Spleen (tissue), 11 donors: Measurements from ENCODE around the gene FES. TPM values are rescaled to one million over a fixed set of nuclear protein-coding genes. Genes with fewer than 3 reads are reported as not detected.

Source experiments
- DNase-seq: peaks from one replicate; pipeline ENCODE4 v3.0.0-alpha.2; 2020
- H3K27ac ChIP-seq, 8 donors: fragments of 200-600 bp; sonication (generic) in 7 of 8; 1 replicate in 4 of 8; 2 replicates in 4 of 8; pipeline versions ENCODE4 v1.5.0 to v1.8.0; 2016 to 2021; ENCODE audit warnings: inconsistent platforms in 4 of 8, mild to moderate bottlenecking in 4 of 8, moderate library complexity in 1 of 8
- H3K27me3 ChIP-seq, 7 donors: fragments of 200-600 bp; sonication (generic) in 6 of 7; replicated peaks in 1 of 7; 1 replicate in 4 of 7; 2 replicates in 3 of 7; pipeline versions ENCODE4 v1.5.0 to v1.8.0; 2016 to 2021; ENCODE audit warnings: inconsistent platforms in 3 of 7, mild to moderate bottlenecking in 1 of 7
- H3K36me3 ChIP-seq, 6 donors: fragments of 200-600 bp; sonication (generic) in 5 of 6; 1 replicate in 4 of 6; 2 replicates in 2 of 6; pipeline versions ENCODE4 v1.5.0 to v1.8.0; 2016 to 2021; ENCODE audit warnings: inconsistent platforms in 2 of 6
- H3K4me1 ChIP-seq, 6 donors: fragments of 200-600 bp; sonication (generic) in 5 of 6; 1 replicate in 3 of 6; 2 replicates in 3 of 6; pipeline versions ENCODE4 v1.5.0 to v1.8.0; 2016 to 2021; ENCODE audit warnings: inconsistent platforms in 3 of 6
- H3K4me3 ChIP-seq, 8 donors: fragments of 200-600 bp; sonication (generic) in 7 of 8; 1 replicate in 4 of 8; 2 replicates in 4 of 8; pipeline versions ENCODE4 v1.5.0 to v1.8.0; 2016 to 2021; ENCODE audit warnings: inconsistent platforms in 4 of 8, mild to moderate bottlenecking in 4 of 8, moderate library complexity in 2 of 8
- H3K9me3 ChIP-seq, 8 donors: fragments of 200-600 bp; sonication (generic) in 7 of 8; 1 replicate in 4 of 8; 2 replicates in 4 of 8; pipeline versions ENCODE4 v1.5.0 to v1.8.0; 2016 to 2021; ENCODE audit warnings: inconsistent platforms in 4 of 8
- POLR2A ChIP-seq, 3 donors: fragments of 450-650 bp; IDR thresholded peaks; one replicate each; pipeline ENCODE4 v1.5.1; 2017; ENCODE audit warnings: antibody characterized with exemption in 3 of 3, mild to moderate bottlenecking in 1 of 3
- POLR2AphosphoS5 ChIP-seq, 3 donors: sonication (generic); formaldehyde crosslinking; IDR thresholded peaks; one replicate each; pipeline ENCODE4 v1.5.1; 2017; ENCODE audit warnings: antibody characterized with exemption in 3 of 3
- WGBS, 5 donors: extraction: QIAGEN DNeasy Blood & Tissue Kit in 3 of 5; methylation state at CpG; one replicate each; pipeline versions ENCODE4 v1.1.5 to v1.1.7; 2013 to 2018; 5-methylcytosine and 5-hydroxymethylcytosine counted together
- intact Hi-C: fragments of 100-400 bp; cut with DNase I; formaldehyde crosslinking; loops from one replicate; pipeline ENCODE4 v1.15.0; 2023; ENCODE audit warnings: low total_unique reads
- polyA plus RNA-seq, 3 donors: library from polyadenylated mRNA; stranded (reverse); fragments of 200-250 nt; gene quantifications; one replicate each; pipeline ENCODE4 v1.2.1, GENCODE V29; 2013
- total RNA-seq, 7 donors: library from RNA; depleted of rRNA in 3 of 7; stranded (reverse); fragments of >200 nt in 3 of 7; fragmentation: NEBNext Ultra II Directional in 4 of 7; extraction: Animal tissue kit (Norgen Biotek cat#: 25700) in 4 of 7; gene quantifications; one replicate each; pipeline versions ENCODE4 v1.1.0 to v1.2.1, GENCODE V29; 2016 to 2021
- TF ChIP-seq, protein P1 (sequence below), 11 experiments: fragments of 200-600 bp in 7 of 11; fragments of 450-650 bp in 4 of 11; sonication (generic) in 4 of 11; IDR thresholded peaks in 8 of 11; conservative IDR thresholded peaks in 3 of 11; 1 replicate in 7 of 11; 2 replicates in 4 of 11; pipeline versions ENCODE4 v1.4.0 to v1.8.0; 2016 to 2021; ENCODE audit warnings: antibody characterized with exemption in 11 of 11, inconsistent platforms in 4 of 11, mild to moderate bottlenecking in 1 of 11
- donor health status: healthy with polysubstance abuse.
- donor health status: DM: no; HTN: no; CAD: no; lungs with moderate emphysema.
- donor health status: DM: no; HTN: no; CAD: no.
- donor health status: Bipolar disorder and iron deficiency.
- donor health status: healthy.
- donor health status: DM: no; HTN: no; CAD: no.
- donor health status: DM: yes; HTN: yes; CAD: no.

The FES gene
- total and polyA plus RNA-seq, 10 donors, result 39.5 to 369 (median 240) TPM

GRCh38 chr15:90876512-90877170, 7.7 kb upstream of the FES start:
- intact Hi-C loops, result no loop called here
- Histone ChIP-seq H3K9me3 (no peaks in the 10 kb centered on the region), H3K27ac (peak overlapping the region in 1 of 8 donors; percentile 2)

GRCh38 chr15:90877315-90877714, 7.0 kb upstream of the FES start:
- no peak overlapping the region for H3K27ac ChIP-seq
- peak in 2 of 3 donors; percentile 19 to 31 for TF ChIP-seq POLR2AphosphoS5 (IDR thresholded peaks at IDR 0.05)
- TF ChIP-seq, protein P1, sequence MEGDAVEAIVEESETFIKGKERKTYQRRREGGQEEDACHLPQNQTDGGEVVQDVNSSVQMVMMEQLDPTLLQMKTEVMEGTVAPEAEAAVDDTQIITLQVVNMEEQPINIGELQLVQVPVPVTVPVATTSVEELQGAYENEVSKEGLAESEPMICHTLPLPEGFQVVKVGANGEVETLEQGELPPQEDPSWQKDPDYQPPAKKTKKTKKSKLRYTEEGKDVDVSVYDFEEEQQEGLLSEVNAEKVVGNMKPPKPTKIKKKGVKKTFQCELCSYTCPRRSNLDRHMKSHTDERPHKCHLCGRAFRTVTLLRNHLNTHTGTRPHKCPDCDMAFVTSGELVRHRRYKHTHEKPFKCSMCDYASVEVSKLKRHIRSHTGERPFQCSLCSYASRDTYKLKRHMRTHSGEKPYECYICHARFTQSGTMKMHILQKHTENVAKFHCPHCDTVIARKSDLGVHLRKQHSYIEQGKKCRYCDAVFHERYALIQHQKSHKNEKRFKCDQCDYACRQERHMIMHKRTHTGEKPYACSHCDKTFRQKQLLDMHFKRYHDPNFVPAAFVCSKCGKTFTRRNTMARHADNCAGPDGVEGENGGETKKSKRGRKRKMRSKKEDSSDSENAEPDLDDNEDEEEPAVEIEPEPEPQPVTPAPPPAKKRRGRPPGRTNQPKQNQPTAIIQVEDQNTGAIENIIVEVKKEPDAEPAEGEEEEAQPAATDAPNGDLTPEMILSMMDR (IDR thresholded peaks at IDR 0.05 in 8 of 11, conservative IDR thresholded peaks at IDR 0.05 in 3 of 11), result no peak
- no peak for DNase-seq
- WGBS, 5 donors, result 74 to 96% (median 88%) methylated on average over 13 to 14 of the region's 14 CpGs
- no peaks in the 10 kb centered on the region for H3K9me3 ChIP-seq
- peaks cover 8 to 74% (median 69%) of the 10 kb centered on the region in 6 donors for H3K36me3 ChIP-seq
- no peaks in the 10 kb centered on the region for H3K27me3 ChIP-seq
- H3K4me3 ChIP-seq, result no peak overlapping the region
- peaks cover 9 to 37% (median 28%) of the 10 kb centered on the region in 6 donors for H3K4me1 ChIP-seq
- intact Hi-C loops, result no loop called here

More at GRCh38 chr15:90876512-90877170, 7.7 kb upstream of the FES start:
- H3K4me3 ChIP-seq, result no peak overlapping the region
- TF ChIP-seq, protein P1 (IDR thresholded peaks at IDR 0.05 in 8 of 11, conservative IDR thresholded peaks at IDR 0.05 in 3 of 11), result no peak
- no peak for TF ChIP-seq POLR2A (IDR thresholded peaks at IDR 0.05)
- TF ChIP-seq POLR2AphosphoS5 (IDR thresholded peaks at IDR 0.05), result no peak
- no peaks in the 10 kb centered on the region for H3K27me3 ChIP-seq
- peaks cover 8 to 68% (median 62%) of the 10 kb centered on the region in 6 donors for H3K36me3 ChIP-seq
- 87 to 96% (median 92%) methylated on average over 15 of the region's 15 CpGs for WGBS, 5 donors
- H3K4me1 ChIP-seq, result peaks cover 9 to 38% (median 31%) of the 10 kb centered on the region in 6 donors
- no peak for DNase-seq

DNA sequence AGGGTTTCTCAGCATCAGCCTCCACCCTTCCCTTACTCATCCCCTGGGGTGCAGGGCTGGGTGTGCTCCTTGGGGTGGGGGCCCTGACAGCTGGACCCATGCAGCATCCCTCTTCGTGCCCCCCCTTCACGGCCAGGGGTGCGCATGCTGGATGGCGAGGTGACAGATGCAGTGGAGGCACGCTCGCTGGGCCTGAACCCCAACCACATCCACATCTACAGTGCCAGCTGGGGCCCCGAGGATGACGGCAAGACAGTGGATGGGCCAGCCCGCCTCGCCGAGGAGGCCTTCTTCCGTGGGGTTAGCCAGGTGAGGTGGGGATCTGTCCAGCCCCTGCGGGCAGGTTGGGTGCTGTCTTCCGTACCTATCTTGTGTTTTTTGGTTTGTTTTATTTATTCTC, 6.3 kb upstream of the FES start:
- Histone ChIP-seq H3K27me3 (no peaks in the 10 kb centered on the region), H3K4me1 (peaks cover 3 to 37% (median 26%) of the 10 kb centered on the region in 6 donors), H3K4me3 (no peak overlapping the region), H3K36me3 (peaks cover 8 to 81% (median 72%) of the 10 kb centered on the region in 6 donors), H3K27ac (no peak overlapping the region), H3K9me3 (no peaks in the 10 kb centered on the region)
- TF ChIP-seq, protein P1 (IDR thresholded peaks at IDR 0.05 in 8 of 11, conservative IDR thresholded peaks at IDR 0.05 in 3 of 11), result no peak
- TF ChIP-seq POLR2AphosphoS5 (IDR thresholded peaks at IDR 0.05) (peak in 2 of 3 donors; percentile 5 to 29), POLR2A (IDR thresholded peaks at IDR 0.05) (no peak)
- WGBS, 5 donors, result 93 to 95% (median 95%) methylated on average over 14 of the region's 14 CpGs
- intact Hi-C loops, result no loop called here
- peak; percentile 74 for DNase-seq

GRCh38 chr15:90878660-90879059, 5.6 kb upstream of the FES start:
- peaks cover 6 to 37% (median 26%) of the 10 kb centered on the region in 6 donors for H3K4me1 ChIP-seq
- no peak for DNase-seq
- no peaks in the 10 kb centered on the region for H3K9me3 ChIP-seq
- peaks cover 8 to 85% (median 72%) of the 10 kb centered on the region in 6 donors for H3K36me3 ChIP-seq
- H3K4me3 ChIP-seq, result no peak overlapping the region
- intact Hi-C loops, result no loop called here
- WGBS, 5 donors, result 94 to 97% (median 96%) methylated on average over 10 to 15 of the region's 15 CpGs
- no peaks in the 10 kb centered on the region for H3K27me3 ChIP-seq
- TF ChIP-seq POLR2A (IDR thresholded peaks at IDR 0.05), result no peak
- peak in 1 of 3 donors; percentile 27 for TF ChIP-seq POLR2AphosphoS5 (IDR thresholded peaks at IDR 0.05)
- TF ChIP-seq, protein P1 (IDR thresholded peaks at IDR 0.05 in 8 of 11, conservative IDR thresholded peaks at IDR 0.05 in 3 of 11), result no peak
- H3K27ac ChIP-seq, result no peak overlapping the region
